A549 (cell line): ENCODE data around the gene HIGD1B. TPM values are rescaled to one million over a fixed set of nuclear protein-coding genes. Genes with fewer than 3 reads are reported as not detected.

Experiments
- BHLHE40 ChIP-seq: IDR thresholded peaks from 2 replicates; pipeline ENCODE4 v1.6.1; 2012; ENCODE audit warnings: low read depth, low read length, inconsistent platforms
- CBX2 ChIP-seq: fragments of 200-600 bp; sonication (generic); IDR thresholded peaks from 2 replicates; pipeline ENCODE4 v1.6.1; 2016; ENCODE audit warnings: low read depth, mild to moderate bottlenecking, borderline replicate concordance
- EHF ChIP-seq: fragments of 250-450 bp; sonication (Bioruptor Pico); IDR thresholded peaks from 2 replicates; pipeline ENCODE4 v1.5.0; 2020; ENCODE audit warnings: mild to moderate bottlenecking
- EHMT2 ChIP-seq: fragments of 200-600 bp; sonication (generic); IDR thresholded peaks from 2 replicates; pipeline ENCODE4 v1.6.1; 2016; ENCODE audit warnings: antibody characterized with exemption, low read depth, mild to moderate bottlenecking, moderate library complexity
- EP300 ChIP-seq, 2 experiments: fragments of >200 bp; sonication (Bioruptor Twin); formaldehyde crosslinking; IDR thresholded peaks; 2 replicates in 1 of 2; 3 replicates in 1 of 2; pipeline ENCODE4 v1.6.1; 2016 to 2017
- ESRRA ChIP-seq: fragments of 150-350 bp; IDR thresholded peaks from 2 replicates; pipeline ENCODE4 v1.6.1; 2014; ENCODE audit warnings: mild to moderate bottlenecking, low read length, borderline replicate concordance
- FOSL2 ChIP-seq, 2 experiments: fragments of 450-650 bp in 1 of 2; fragments of >200 bp in 1 of 2; sonication (Bioruptor Twin) in 1 of 2; formaldehyde crosslinking; IDR thresholded peaks; 2 replicates each; pipeline versions ENCODE4 v1.5.0 to v1.6.1; 2016 to 2020; ENCODE audit warnings: mild to moderate bottlenecking in 1 of 2, moderate library complexity in 1 of 2
- GATA3 ChIP-seq: IDR thresholded peaks from 2 replicates; pipeline ENCODE4 v1.6.1; 2012; ENCODE audit warnings: borderline replicate concordance
- HEYL ChIP-seq: fragments of 250-450 bp; sonication (Bioruptor Pico); IDR thresholded peaks from 2 replicates; pipeline ENCODE4 v1.8.0; 2021; ENCODE audit warnings: mild to moderate bottlenecking, moderate library complexity
- HOXB13 ChIP-seq: fragments of 250-450 bp; sonication (Bioruptor Pico); IDR thresholded peaks from 2 replicates; pipeline ENCODE4 v1.5.0; 2020; ENCODE audit warnings: low read depth, mild to moderate bottlenecking, moderate library complexity
- JUNB ChIP-seq: fragments of >200 bp; sonication (Bioruptor Twin); formaldehyde crosslinking; IDR thresholded peaks from 2 replicates; pipeline ENCODE4 v1.6.1; 2016
- MAFK ChIP-seq: fragments of 450-650 bp; IDR thresholded peaks from 2 replicates; pipeline ENCODE4 v1.6.1; 2014; ENCODE audit not compliant: partially characterized antibody
- MYC ChIP-seq: IDR thresholded peaks from 2 replicates; pipeline ENCODE4 v1.6.1; 2012; ENCODE audit warnings: mild to moderate bottlenecking, inconsistent platforms, low read length, improper control_type of control experiment, borderline replicate concordance
- PHF8 ChIP-seq: fragments of 200-600 bp; sonication (generic); IDR thresholded peaks from 2 replicates; pipeline ENCODE4 v1.6.1; 2016; ENCODE audit warnings: low read depth, mild to moderate bottlenecking, antibody characterized with exemption, moderate library complexity, borderline replicate concordance
- POLR2AphosphoS2 ChIP-seq: conservative IDR thresholded peaks from 2 replicates; pipeline ENCODE4 v1.6.1; 2012; ENCODE audit warnings: low read length, improper control_type of control experiment, inconsistent platforms
- RNF2 ChIP-seq: fragments of 200-600 bp; sonication (generic); IDR thresholded peaks from 2 replicates; pipeline ENCODE4 v1.6.1; 2016; ENCODE audit warnings: low read depth, mild to moderate bottlenecking, antibody characterized with exemption, moderate library complexity, borderline replicate concordance
- TFCP2L1 ChIP-seq: fragments of 250-450 bp; sonication (Bioruptor Pico); IDR thresholded peaks from 2 replicates; pipeline ENCODE4 v1.5.0; 2021; ENCODE audit warnings: mild to moderate bottlenecking
- ZFP36 ChIP-seq: fragments of 450-650 bp; IDR thresholded peaks from 2 replicates; pipeline ENCODE4 v1.6.1; 2014; ENCODE audit warnings: borderline replicate concordance; ENCODE audit not compliant: partially characterized antibody
- ZSCAN20 ChIP-seq: fragments of 250-450 bp; sonication (Bioruptor Pico); IDR thresholded peaks from 2 replicates; pipeline ENCODE4 v1.8.0; 2022; ENCODE audit warnings: mild to moderate bottlenecking, moderate library complexity
- polyA plus RNA-seq, 4 experiments: library from polyadenylated mRNA; depleted of rRNA in 3 of 4; stranded (reverse); fragments of >200 nt; fragmentation: RNase III in 1 of 4; extraction: RNeasy Plus Mini Kit Qiagen cat#74134 plus additional on column Dnase treatment in 1 of 4; gene quantifications; 2 replicates in 3 of 4; 3 replicates in 1 of 4; pipeline ENCODE4 v1.2.3, GENCODE V29; 2011 to 2017
- TF ChIP-seq, protein P1 (sequence below): fragments of 250-450 bp; sonication (Bioruptor Pico); IDR thresholded peaks from 2 replicates; pipeline ENCODE4 v1.5.0; 2021; ENCODE audit warnings: mild to moderate bottlenecking, moderate library complexity, borderline replicate concordance
- TF ChIP-seq, protein P2 (sequence below): IDR thresholded peaks from 2 replicates; pipeline ENCODE4 v1.6.1; 2012
- TF ChIP-seq, protein P3 (sequence below): IDR thresholded peaks from 2 replicates; pipeline ENCODE4 v1.6.1; 2012; ENCODE audit warnings: low read depth, borderline replicate concordance
- TF ChIP-seq, protein P4 (sequence below): fragments of >200 bp; sonication (Bioruptor Twin); formaldehyde crosslinking; IDR thresholded peaks from 3 replicates; pipeline ENCODE4 v1.5.1; 2016
- TF ChIP-seq, protein P5 (sequence below): fragments of >200 bp; sonication (Bioruptor Twin); formaldehyde crosslinking; IDR thresholded peaks from 3 replicates; pipeline ENCODE4 v1.6.1; 2016

Gene HIGD1B
- polyA plus RNA-seq, 2 of the 4 experiments (the other 2 are of a cell fraction) = not detected

DNA sequence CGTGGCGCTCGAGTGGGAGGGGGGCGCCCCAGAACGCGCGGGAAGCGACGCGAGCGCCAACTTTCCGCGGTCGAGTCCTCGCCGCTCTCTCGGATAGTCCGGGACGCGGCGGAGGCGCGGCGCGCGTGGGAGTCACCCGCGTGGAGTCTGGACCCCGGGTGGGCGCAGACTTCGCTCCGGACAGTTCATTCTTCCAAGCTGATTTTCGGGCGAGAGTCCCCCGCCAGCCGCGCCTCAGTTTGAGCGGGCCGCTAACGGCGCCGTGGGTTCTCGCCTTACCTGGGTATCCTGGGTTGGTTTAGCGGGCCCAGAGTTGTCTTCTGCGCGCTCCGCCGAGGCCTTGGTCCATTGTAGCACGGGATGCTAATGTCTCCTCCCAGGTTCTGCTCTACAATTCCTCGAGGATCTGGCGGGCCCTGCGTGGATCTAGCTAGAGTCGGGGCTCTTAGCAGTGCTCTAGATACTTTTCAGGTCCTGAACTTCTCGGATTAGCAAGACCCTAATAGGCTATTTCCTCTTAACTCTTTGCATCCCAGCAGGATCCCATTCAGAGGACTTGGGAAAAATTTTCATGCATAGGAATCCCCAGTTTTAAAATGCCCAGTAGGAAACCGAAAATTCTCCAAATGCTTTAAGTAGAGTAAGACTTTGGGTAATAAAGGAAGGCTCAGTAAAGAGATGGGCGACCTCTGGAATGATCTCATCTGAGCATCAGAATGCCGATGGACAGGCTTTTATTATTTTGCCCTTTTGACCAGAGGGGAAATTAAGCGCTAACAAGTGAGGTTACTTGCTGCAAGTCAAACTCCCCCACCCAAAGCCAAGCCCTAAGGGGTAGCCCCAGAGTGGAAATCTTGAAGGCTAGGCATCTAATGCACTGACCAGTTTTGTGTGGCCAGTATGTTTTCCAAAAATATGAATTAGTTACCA, 17.1 kb upstream of the HIGD1B start (continued):
- TF ChIP-seq, protein P1, sequence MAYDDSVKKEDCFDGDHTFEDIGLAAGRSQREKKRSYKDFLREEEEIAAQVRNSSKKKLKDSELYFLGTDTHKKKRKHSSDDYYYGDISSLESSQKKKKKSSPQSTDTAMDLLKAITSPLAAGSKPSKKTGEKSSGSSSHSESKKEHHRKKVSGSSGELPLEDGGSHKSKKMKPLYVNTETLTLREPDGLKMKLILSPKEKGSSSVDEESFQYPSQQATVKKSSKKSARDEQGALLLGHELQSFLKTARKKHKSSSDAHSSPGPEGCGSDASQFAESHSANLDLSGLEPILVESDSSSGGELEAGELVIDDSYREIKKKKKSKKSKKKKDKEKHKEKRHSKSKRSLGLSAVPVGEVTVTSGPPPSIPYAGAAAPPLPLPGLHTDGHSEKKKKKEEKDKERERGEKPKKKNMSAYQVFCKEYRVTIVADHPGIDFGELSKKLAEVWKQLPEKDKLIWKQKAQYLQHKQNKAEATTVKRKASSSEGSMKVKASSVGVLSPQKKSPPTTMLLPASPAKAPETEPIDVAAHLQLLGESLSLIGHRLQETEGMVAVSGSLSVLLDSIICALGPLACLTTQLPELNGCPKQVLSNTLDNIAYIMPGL (CRISPR knock-in tag) = no peak
- peak; percentile 70; the same call in 1 of the 2 replicates for TF ChIP-seq HOXB13 (CRISPR knock-in tag)
- no peak for TF ChIP-seq HEYL (CRISPR knock-in tag)
- TF ChIP-seq RNF2 = peak; percentile 38; the same call in 1 of the 2 replicates
- TF ChIP-seq ESRRA = no peak
- TF ChIP-seq FOSL2 (IDR thresholded peaks at IDR 0.05) = no peak
- TF ChIP-seq FOSL2 (CRISPR knock-in tag; IDR thresholded peaks at IDR 0.05) = no peak
- TF ChIP-seq POLR2AphosphoS2 = no peak
- TF ChIP-seq, protein P2, sequence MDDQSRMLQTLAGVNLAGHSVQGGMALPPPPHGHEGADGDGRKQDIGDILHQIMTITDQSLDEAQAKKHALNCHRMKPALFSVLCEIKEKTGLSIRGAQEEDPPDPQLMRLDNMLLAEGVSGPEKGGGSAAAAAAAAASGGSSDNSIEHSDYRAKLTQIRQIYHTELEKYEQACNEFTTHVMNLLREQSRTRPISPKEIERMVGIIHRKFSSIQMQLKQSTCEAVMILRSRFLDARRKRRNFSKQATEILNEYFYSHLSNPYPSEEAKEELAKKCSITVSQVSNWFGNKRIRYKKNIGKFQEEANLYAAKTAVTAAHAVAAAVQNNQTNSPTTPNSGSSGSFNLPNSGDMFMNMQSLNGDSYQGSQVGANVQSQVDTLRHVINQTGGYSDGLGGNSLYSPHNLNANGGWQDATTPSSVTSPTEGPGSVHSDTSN = no peak
- TF ChIP-seq EHMT2 = no peak
- TF ChIP-seq GATA3 = no peak
- TF ChIP-seq EHF (CRISPR knock-in tag) = 0 out of 2 replicates have a peak, but pooled peaks have one; percentile 59
- TF ChIP-seq, protein P3, sequence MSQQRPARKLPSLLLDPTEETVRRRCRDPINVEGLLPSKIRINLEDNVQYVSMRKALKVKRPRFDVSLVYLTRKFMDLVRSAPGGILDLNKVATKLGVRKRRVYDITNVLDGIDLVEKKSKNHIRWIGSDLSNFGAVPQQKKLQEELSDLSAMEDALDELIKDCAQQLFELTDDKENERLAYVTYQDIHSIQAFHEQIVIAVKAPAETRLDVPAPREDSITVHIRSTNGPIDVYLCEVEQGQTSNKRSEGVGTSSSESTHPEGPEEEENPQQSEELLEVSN = peak; percentile 87; the same call in 1 of the 2 replicates
- no peak for TF ChIP-seq EP300 (IDR thresholded peaks at IDR 0.05)
- TF ChIP-seq, protein P4, sequence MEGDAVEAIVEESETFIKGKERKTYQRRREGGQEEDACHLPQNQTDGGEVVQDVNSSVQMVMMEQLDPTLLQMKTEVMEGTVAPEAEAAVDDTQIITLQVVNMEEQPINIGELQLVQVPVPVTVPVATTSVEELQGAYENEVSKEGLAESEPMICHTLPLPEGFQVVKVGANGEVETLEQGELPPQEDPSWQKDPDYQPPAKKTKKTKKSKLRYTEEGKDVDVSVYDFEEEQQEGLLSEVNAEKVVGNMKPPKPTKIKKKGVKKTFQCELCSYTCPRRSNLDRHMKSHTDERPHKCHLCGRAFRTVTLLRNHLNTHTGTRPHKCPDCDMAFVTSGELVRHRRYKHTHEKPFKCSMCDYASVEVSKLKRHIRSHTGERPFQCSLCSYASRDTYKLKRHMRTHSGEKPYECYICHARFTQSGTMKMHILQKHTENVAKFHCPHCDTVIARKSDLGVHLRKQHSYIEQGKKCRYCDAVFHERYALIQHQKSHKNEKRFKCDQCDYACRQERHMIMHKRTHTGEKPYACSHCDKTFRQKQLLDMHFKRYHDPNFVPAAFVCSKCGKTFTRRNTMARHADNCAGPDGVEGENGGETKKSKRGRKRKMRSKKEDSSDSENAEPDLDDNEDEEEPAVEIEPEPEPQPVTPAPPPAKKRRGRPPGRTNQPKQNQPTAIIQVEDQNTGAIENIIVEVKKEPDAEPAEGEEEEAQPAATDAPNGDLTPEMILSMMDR = no peak
- no peak for TF ChIP-seq ZFP36
- TF ChIP-seq PHF8 = peak; percentile 68; the same call in 1 of the 2 replicates
- no peak for TF ChIP-seq CBX2
- TF ChIP-seq TFCP2L1 (CRISPR knock-in tag) = peak; percentile 79; the same call in 1 of the 2 replicates
- no peak for TF ChIP-seq JUNB
- TF ChIP-seq MAFK = no peak
- no peak; the same call in 1 of the 2 replicates for TF ChIP-seq MYC
- TF ChIP-seq, protein P5, sequence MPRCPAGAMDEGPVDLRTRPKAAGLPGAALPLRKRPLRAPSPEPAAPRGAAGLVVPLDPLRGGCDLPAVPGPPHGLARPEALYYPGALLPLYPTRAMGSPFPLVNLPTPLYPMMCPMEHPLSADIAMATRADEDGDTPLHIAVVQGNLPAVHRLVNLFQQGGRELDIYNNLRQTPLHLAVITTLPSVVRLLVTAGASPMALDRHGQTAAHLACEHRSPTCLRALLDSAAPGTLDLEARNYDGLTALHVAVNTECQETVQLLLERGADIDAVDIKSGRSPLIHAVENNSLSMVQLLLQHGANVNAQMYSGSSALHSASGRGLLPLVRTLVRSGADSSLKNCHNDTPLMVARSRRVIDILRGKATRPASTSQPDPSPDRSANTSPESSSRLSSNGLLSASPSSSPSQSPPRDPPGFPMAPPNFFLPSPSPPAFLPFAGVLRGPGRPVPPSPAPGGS = peak; percentile 21; the same call in 2 of the 3 replicates
- no peak for TF ChIP-seq ZSCAN20 (CRISPR knock-in tag)
- TF ChIP-seq BHLHE40 = 0 out of 2 replicates have a peak, but pooled peaks have one; percentile 7
